ENCODE results near the gene NUSAP1. TPM values are rescaled to one million over a fixed set of nuclear protein-coding genes. Genes with fewer than 3 reads are reported as not detected.
"Not testable (repeated sequence)": the region's sequence is repeated elsewhere in the genome, so short reads cannot be mapped to it uniquely, and the experiment has no call there.

The NUSAP1 gene
- total and polyA plus RNA-seq, 7 donors, result 0.16 to 34.7 (median 5.4) TPM

DNA sequence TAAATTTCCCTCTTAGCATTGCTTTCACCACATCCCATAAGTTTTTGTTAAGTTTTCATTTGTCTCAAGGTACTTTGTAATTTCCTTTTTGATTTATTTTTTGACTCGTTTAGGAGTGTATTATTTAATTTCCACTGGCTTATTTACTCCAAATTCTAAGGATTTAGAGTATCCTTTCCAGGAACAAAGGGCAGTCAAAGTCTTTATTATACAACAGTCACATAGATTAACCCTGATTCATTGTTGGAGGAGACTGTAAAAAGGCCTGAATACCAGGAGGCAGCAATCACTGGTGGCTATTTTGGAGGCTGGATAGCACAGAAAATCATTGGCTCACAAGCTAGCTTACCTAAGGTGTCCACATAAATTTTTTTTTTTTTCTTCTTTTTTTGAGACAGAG lies 40.2 kb upstream of the NUSAP1 start:
- Histone ChIP-seq H3K36me3 (peaks cover 8 to 76% (median 19%) of the 10 kb centered on the region in 4 donors), H3K9me3 (no peaks in the 10 kb centered on the region), H3K27me3 (no peaks in the 10 kb centered on the region), H3K27ac (no peak overlapping the region), H3K4me3 (no peak overlapping the region), H3K4me1 (peaks cover 0 to 15% (median 7%) of the 10 kb centered on the region in 4 donors)
- DNase-seq, result no peak
- intact Hi-C loops (cut with DNase I), result no loop called here
- 35 to 56% methylated on average over 1 of the region's 1 CpG for WGBS, 2 donors
- TF ChIP-seq CTCF (IDR thresholded peaks at IDR 0.05), result no peak
- no peak for TF ChIP-seq EP300 (IDR thresholded peaks at IDR 0.05)
- no peak for TF ChIP-seq POLR2A (IDR thresholded peaks at IDR 0.05)
- TF ChIP-seq POLR2AphosphoS5 (IDR thresholded peaks at IDR 0.05), result no peak

- DNase-seq; intact Hi-C loops (cut with DNase I); H3K9me3 ChIP-seq; H3K4me1 ChIP-seq; H3K27ac ChIP-seq; H3K4me3 ChIP-seq; H3K27me3 ChIP-seq: not testable (repeated sequence)
- WGBS, 2 donors, result 88 to 97% methylated on average over 2 of the region's 2 CpGs
- peaks cover 0 to 35% (median 6%) of the 10 kb centered on the region in 4 donors for H3K36me3 ChIP-seq
Measured at GRCh38 chr15:41301139-41301538, 31.5 kb upstream of the NUSAP1 start.

DNA sequence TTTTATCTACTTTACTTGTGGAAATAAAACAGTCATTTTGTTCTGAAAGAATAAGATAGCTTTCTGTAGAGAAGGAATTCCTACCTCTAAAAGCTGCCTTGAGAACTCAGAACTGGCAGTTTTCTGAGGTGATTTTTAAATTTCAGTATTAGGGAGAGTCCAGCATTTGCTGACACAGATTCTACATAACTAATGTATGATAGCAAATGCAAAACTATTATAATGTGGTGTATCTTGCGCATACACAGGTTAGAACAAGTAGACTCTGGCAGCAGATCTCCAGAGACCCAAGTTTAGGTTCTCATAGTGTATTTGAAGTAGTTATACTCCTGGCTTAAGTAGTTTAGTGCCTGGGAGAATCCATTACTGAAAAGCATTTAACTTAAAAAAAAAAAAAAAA lies 31.1 kb upstream of the NUSAP1 start:
- Histone ChIP-seq H3K36me3 (peaks cover 0 to 35% (median 6%) of the 10 kb centered on the region in 4 donors), H3K9me3 (no peaks in the 10 kb centered on the region), H3K27me3 (no peaks in the 10 kb centered on the region), H3K4me1 (no peaks in the 10 kb centered on the region), H3K4me3 (no peak overlapping the region), H3K27ac (no peak overlapping the region)
- DNase-seq, result no peak
- no peak for TF ChIP-seq POLR2AphosphoS5 (IDR thresholded peaks at IDR 0.05)
- no peak for TF ChIP-seq EP300 (IDR thresholded peaks at IDR 0.05)
- TF ChIP-seq CTCF (IDR thresholded peaks at IDR 0.05), result no peak
- TF ChIP-seq POLR2A (IDR thresholded peaks at IDR 0.05), result no peak
- intact Hi-C loops (cut with DNase I), result no loop called here
- 98 to 100% methylated on average over 1 of the region's 1 CpG for WGBS, 2 donors

DNA sequence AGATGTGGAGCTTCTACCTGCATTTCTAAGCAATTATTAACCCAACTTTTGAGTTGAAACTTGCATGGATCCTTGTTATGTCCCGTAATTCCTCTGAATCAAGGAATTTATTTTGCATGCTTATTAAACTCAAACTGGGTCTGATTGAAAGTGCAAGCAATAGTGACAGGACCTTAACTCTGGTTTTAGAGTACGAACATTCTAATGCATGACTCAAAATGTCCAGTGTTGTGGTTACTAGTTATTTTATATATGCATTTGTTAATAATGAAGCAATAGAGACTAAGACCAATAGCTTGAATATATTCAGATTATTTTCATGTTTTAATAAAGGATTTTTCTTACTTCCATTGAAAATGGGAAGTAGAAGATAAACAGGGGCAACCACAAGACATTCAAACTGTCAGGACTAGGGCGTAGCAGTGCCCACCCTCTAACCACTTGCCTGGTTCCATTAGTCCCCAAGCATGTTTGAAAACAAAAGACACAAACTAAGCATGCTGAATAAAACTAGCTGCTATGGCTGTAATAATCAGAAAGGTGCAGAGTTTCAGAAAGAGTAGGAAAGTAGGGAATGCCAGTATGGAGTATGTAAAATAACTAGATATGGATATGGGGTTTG lies 28.4 kb upstream of the NUSAP1 start:
- no peaks in the 10 kb centered on the region for H3K4me1 ChIP-seq
- intact Hi-C loops (cut with DNase I), result no loop called here
- no peak for TF ChIP-seq POLR2A (IDR thresholded peaks at IDR 0.05)
- no peak for TF ChIP-seq CTCF (IDR thresholded peaks at IDR 0.05)
- no peak for TF ChIP-seq POLR2AphosphoS5 (IDR thresholded peaks at IDR 0.05)
- no peak for TF ChIP-seq EP300 (IDR thresholded peaks at IDR 0.05)
- H3K4me3 ChIP-seq, result no peak overlapping the region
- no peaks in the 10 kb centered on the region for H3K9me3 ChIP-seq
- WGBS, 2 donors, result 82 to 86% methylated on average over 3 of the region's 3 CpGs
- H3K27ac ChIP-seq, result no peak overlapping the region
- DNase-seq, result no peak
- peaks cover 0 to 9% (median 0%) of the 10 kb centered on the region in 4 donors for H3K36me3 ChIP-seq
- H3K27me3 ChIP-seq, result no peaks in the 10 kb centered on the region

DNA sequence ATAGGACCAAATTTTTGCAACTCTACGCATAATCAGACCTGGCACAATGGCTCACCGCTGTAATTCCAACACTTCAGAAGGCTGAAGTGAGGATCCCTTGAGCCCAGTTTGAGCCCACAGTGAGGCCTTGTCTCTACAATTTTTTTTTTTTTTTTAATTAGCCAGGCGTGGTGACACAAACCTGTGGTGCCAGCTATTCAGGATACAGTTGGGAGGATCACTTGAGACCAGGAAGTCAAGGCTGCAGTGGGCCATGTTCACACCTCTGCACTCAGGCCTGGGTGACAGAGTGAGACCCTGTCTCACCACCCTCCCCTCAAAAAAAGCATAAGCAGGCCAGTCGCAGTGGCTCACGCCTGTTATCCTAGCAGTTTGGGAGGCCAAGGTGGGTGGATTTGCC lies 25.0 kb upstream of the NUSAP1 start:
- no peaks in the 10 kb centered on the region for H3K4me1 ChIP-seq
- H3K9me3 ChIP-seq, result no peaks in the 10 kb centered on the region
- H3K4me3 ChIP-seq, result no peak overlapping the region
- H3K36me3 ChIP-seq, result peaks cover 0 to 5% (median 0%) of the 10 kb centered on the region in 4 donors
- intact Hi-C loops (cut with DNase I), result no loop called here
- TF ChIP-seq EP300 (IDR thresholded peaks at IDR 0.05) (no peak), CTCF (IDR thresholded peaks at IDR 0.05) (no peak), POLR2AphosphoS5 (IDR thresholded peaks at IDR 0.05) (no peak), POLR2A (IDR thresholded peaks at IDR 0.05) (no peak)
- no peak for DNase-seq
- WGBS, 2 donors, result 83 to 91% methylated on average over 5 of the region's 5 CpGs
- no peak overlapping the region for H3K27ac ChIP-seq
- no peaks in the 10 kb centered on the region for H3K27me3 ChIP-seq

Measured in sigmoid colon (tissue), 7 donors.